AG04450 (cell line): ENCODE results near the gene CALR. TPM values are rescaled to one million over a fixed set of nuclear protein-coding genes. Genes with fewer than 3 reads are reported as not detected.
A peak's percentile ranks its signal among the peaks of the same experiment; 100 is the strongest.
"Not testable (repeated sequence)": the region's sequence is repeated elsewhere in the genome, so short reads cannot be mapped to it uniquely, and the experiment has no call there.

Experiments
- CTCF ChIA-PET: fragments of 300-600, 350-600 bp; formaldehyde crosslinking; extraction: SDS; loops from one replicate; lab custom pipeline; 2022; ENCODE audit warnings: antibody characterized with exemption, inconsistent platforms; lab: Charles Lee
- POLR2A ChIA-PET: fragments of 350-600 bp; formaldehyde crosslinking; extraction: SDS; loops from one replicate; lab custom pipeline; 2021; ENCODE audit warnings: antibody characterized with exemption, inconsistent platforms; lab: Yijun Ruan, JAX
- DNase-seq: peaks from one replicate; pipeline ENCODE4 v3.0.0-alpha.2; 2011; ENCODE audit warnings: low read depth, low spot score
- H3K27ac ChIP-seq: one replicate; pipeline ENCODE4 v1.5.1; 2012; ENCODE audit warnings: low read depth, low read length, control low read depth
- H3K27me3 ChIP-seq: one replicate; pipeline ENCODE4 v1.6.0; 2012; ENCODE audit warnings: low read length; ENCODE audit not compliant: control insufficient read depth, insufficient read depth
- H3K4me3 ChIP-seq: 2 replicates; pipeline ENCODE4 v1.5.1; 2011; ENCODE audit warnings: mild to moderate bottlenecking, low read depth, low read length, control low read depth
- H3K9me3 ChIP-seq: 2 replicates; pipeline ENCODE4 v1.5.1; 2012; ENCODE audit warnings: low read length; ENCODE audit not compliant: control insufficient read depth, insufficient read depth
- polyA plus RNA-seq: library from polyadenylated mRNA; depleted of rRNA; stranded (reverse); fragments of >200 nt; gene quantifications from 2 replicates; pipeline ENCODE4 v1.2.3, GENCODE V29; 2011
- TF ChIP-seq, protein P1 (sequence below): IDR thresholded peaks from 2 replicates; pipeline ENCODE4 v1.5.1; 2011; ENCODE audit warnings: low read depth, low read length, control low read depth, inconsistent platforms

The CALR gene
- polyA plus RNA-seq, 1 experiment = 1,650 TPM

DNA sequence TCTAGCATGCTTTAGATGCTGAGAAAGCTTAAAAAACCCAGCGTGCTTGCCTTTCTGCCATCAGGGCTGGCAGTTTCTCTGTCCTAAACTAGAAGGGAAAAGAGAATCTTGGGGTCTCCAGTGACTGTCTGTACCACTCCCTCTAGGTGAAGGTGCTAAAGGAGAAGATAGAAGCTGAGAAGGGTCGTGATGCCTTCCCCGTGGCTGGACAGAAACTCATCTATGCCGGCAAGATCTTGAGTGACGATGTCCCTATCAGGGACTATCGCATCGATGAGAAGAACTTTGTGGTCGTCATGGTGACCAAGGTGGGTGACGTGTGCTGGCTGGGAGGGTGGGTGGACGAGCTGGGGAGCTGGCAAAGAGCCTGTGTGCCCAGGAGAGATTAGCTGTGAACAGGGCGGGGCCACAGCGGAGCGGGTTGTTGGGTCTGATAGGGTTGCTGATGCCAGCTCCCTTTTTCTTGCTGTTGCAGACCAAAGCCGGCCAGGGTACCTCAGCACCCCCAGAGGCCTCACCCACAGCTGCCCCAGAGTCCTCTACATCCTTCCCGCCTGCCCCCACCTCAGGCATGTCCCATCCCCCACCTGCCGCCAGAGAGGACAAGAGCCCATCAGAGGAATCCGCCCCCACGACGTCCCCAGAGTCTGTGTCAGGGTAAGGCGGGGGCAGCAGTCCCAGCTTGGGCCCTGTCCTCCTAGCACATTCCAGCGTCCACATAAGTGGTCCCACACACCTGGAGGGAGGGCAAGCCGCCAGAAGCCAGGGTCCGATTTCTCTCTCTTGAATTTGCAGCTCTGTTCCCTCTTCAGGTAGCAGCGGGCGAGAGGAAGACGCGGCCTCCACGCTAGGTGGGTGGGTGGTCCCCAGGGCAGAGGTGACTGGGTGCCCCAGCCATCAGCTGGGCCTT, 9.5 kb downstream of the CALR start:
- TF ChIP-seq, protein P1, sequence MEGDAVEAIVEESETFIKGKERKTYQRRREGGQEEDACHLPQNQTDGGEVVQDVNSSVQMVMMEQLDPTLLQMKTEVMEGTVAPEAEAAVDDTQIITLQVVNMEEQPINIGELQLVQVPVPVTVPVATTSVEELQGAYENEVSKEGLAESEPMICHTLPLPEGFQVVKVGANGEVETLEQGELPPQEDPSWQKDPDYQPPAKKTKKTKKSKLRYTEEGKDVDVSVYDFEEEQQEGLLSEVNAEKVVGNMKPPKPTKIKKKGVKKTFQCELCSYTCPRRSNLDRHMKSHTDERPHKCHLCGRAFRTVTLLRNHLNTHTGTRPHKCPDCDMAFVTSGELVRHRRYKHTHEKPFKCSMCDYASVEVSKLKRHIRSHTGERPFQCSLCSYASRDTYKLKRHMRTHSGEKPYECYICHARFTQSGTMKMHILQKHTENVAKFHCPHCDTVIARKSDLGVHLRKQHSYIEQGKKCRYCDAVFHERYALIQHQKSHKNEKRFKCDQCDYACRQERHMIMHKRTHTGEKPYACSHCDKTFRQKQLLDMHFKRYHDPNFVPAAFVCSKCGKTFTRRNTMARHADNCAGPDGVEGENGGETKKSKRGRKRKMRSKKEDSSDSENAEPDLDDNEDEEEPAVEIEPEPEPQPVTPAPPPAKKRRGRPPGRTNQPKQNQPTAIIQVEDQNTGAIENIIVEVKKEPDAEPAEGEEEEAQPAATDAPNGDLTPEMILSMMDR = no peak
- H3K27me3 ChIP-seq = no peaks in the 10 kb centered on the region
- no peak overlapping the region for H3K4me3 ChIP-seq
- ChIA-PET CTCF (interaction anchor here (0.5 to 1.8 kb wide), 2 partner anchors 17 to 67 kb away, joined by 3 to 8 read pairs; partner anchors contain the start of gene DNASE2), POLR2A (interaction anchor here (1.1 kb wide), 1 partner anchor 10 kb away, joined by 3 read pairs; no protein-coding TSS in a partner anchor)
- H3K9me3 ChIP-seq = no peaks in the 10 kb centered on the region; the same call in 1 of the 2 replicates
- no peak overlapping the region for H3K27ac ChIP-seq
- DNase-seq = no peak

DNA sequence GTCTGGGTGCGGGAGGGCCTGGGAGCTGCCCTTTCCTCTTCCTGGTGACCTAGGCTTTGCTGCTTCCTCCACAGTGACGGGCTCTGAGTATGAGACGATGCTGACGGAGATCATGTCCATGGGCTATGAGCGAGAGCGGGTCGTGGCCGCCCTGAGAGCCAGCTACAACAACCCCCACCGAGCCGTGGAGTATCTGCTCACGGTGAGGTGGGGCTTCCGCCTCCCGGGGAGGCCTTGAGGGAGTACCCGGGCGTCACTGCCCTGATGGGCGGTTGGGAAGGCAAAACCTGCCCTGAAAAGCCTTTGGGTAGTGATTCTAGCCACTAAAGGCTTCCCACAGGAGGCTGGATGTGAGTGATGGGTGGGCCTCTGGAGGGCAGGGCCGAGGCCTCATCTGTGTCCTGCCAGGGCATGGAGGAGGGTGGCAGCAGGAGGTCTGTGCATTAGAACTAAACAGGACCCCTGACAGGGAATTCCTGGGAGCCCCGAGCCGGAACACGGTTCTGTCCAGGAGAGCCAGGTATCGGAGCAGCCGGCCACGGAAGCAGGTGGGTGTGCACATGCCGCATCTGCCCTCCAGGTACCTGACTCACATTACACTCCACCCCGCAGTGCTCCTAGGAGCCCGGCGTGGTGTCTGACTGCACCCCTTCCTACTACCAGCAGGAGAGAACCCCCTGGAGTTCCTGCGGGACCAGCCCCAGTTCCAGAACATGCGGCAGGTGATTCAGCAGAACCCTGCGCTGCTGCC, 10.4 kb downstream of the CALR start:
- CTCF ChIA-PET = interaction anchor here (1.8 kb wide), 1 partner anchor 17 kb away, joined by 8 read pairs; no protein-coding TSS in a partner anchor
- POLR2A ChIA-PET = interaction anchor here (1.1 kb wide), 1 partner anchor 11 kb away, joined by 3 read pairs; no protein-coding TSS in a partner anchor
- DNase-seq = no peak

DNA sequence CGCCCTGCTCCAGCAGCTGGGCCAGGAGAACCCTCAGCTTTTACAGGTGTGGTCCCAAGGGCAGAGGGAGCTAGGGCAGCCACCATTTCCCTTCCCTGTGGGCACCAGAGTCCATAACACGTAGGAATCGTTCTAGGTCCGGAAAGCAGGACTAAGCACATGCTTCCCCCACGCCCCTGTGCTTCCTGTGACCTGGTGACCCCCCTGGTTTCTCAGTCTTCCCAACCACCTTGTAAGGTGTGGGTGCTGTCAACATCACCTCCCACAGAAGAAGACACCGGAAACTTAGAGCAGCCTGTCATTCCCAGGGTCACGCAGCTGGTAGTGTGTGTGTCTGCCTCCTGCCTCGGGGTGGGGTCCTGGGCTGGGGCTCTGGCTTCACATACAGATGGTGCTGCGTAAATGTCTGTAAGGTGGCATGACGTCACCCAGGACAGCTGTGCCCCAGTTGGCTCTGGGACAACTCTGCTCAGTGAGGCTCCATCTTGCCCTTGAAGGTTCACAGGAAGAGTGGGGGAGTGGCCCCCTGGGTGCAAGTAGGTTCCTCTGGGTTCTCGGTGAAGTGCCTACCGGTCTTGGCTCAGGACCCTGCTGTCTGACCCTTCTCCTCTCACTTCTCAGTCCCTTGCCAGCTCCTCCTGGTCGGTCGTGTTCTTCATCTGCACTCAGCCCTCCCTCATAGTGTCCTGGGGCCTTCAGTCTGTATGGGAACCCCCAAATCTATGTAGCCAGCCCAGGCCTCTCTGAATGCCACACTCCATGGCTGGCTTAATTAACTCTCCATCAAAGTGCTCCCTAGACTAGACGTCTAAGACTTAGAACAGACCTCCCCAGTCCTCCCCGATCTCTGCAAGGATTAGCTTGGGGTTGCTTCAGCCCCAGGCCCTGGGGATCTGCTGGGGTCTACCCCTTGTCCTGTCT, 11.2 kb downstream of the CALR start:
- TF ChIP-seq, protein P1 = no peak
- ChIA-PET CTCF (interaction anchor here (0.5 to 2.0 kb wide), 3 partner anchors 16 to 104 kb away, joined by 4 to 9 read pairs (median 5); no protein-coding TSS in a partner anchor), POLR2A (interaction anchor here (0.6 kb wide), 1 partner anchor 42 kb away, joined by 3 read pairs; no protein-coding TSS in a partner anchor)
- H3K9me3 ChIP-seq = no peaks in the 10 kb centered on the region; the same call in 1 of the 2 replicates
- no peaks in the 10 kb centered on the region for H3K27me3 ChIP-seq
- peak overlapping the region; percentile 11 for H3K27ac ChIP-seq
- no peak for DNase-seq
- no peak overlapping the region for H3K4me3 ChIP-seq

More for the DNA sequence above, 10.4 kb downstream of the CALR start:
- no peak overlapping the region for H3K27ac ChIP-seq
- H3K9me3 ChIP-seq = no peaks in the 10 kb centered on the region; the same call in 1 of the 2 replicates
- TF ChIP-seq, protein P1 = no peak
- H3K4me3 ChIP-seq = no peak overlapping the region
- no peaks in the 10 kb centered on the region for H3K27me3 ChIP-seq

DNA sequence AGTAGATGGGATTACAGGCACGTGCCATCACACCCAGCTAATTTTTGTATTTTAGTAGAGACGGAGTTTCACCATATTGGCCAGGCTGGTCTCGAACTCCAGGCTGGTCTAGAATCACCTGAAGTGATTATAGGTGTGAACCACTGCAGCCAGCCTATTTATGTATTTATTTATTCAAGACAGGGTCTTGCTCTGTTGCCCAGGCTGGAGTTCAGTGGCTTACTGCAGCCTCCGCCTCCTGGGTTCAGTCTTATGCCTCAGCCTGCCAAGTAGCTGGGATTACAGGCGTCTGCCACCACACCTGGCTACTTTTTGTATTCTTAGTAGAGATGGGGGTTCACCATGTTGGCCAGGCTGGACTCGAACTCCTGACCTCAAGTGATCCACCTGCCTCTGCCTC, 13.6 kb downstream of the CALR start:
- peak overlapping the region; percentile 90 for H3K27ac ChIP-seq
- POLR2A ChIA-PET, H3K27me3 ChIP-seq, H3K4me3 ChIP-seq, H3K9me3 ChIP-seq, DNase-seq: not testable (repeated sequence)
- CTCF ChIA-PET = interaction anchor here (2.0 kb wide), 1 partner anchor 13 kb away, joined by 9 read pairs; no protein-coding TSS in a partner anchor
